ENCODE results near the gene PDIA5. TPM values are rescaled to one million over a fixed set of nuclear protein-coding genes. Genes with fewer than 3 reads are reported as not detected.

Gene PDIA5
- total RNA-seq, 3 donors from 2014 or later (not counting 1 experiment from before 2014, with no cell fraction given) = 0.59 to 3.3 (median 0.63) TPM

- no peak overlapping the region for H3K27ac ChIP-seq (ENCODE audit: low read length)
- no peak overlapping the region for H3K4me3 ChIP-seq (ENCODE audit: low read length)
- ATAC-seq (peak in 2 of 3 donors; percentile 21 to 61), DNase-seq (no peak)
- WGBS (ENCODE audit: insufficient coverage) = 42% methylated on average over 10 of the region's 10 CpGs
- H3K9me3 ChIP-seq (ENCODE audit: control insufficient read depth, insufficient read depth, low read length) = no peaks in the 10 kb centered on the region
- no peak overlapping the region for H3K27ac Mint-ChIP-seq
- H3K4me1 Mint-ChIP-seq = peaks cover 19 to 32% of the 10 kb centered on the region in 2 donors
- TF ChIP-seq CTCF (IDR thresholded peaks at IDR 0.05) = no peak
- peaks cover 2 to 15% of the 10 kb centered on the region in 2 donors for H3K27me3 Mint-ChIP-seq (ENCODE audit: low read depth in 2 of 2)
- H3K36me3 ChIP-seq (ENCODE audit: control insufficient read depth, insufficient read depth, low read length) = no peaks in the 10 kb centered on the region
- no peaks in the 10 kb centered on the region for H3K27me3 ChIP-seq (ENCODE audit: control insufficient read depth, insufficient read depth, low read length)
- H3K36me3 Mint-ChIP-seq = no peaks in the 10 kb centered on the region
- H3K9me3 Mint-ChIP-seq = no peaks in the 10 kb centered on the region
- intact Hi-C loops (cut with micrococcal nuclease) = no loop called here
- no peak overlapping the region for H3K4me3 Mint-ChIP-seq
- peaks cover 28% of the 10 kb centered on the region for H3K4me1 ChIP-seq (ENCODE audit: control insufficient read depth, insufficient read depth, low read length)
These were observed 18.6 kb downstream of the PDIA5 start for GRCh38 chr3:123085293-123085931.

- Mint-ChIP-seq H3K4me1 (peaks cover 19 to 35% of the 10 kb centered on the region in 2 donors), H3K27ac (no peak overlapping the region), H3K4me3 (no peak overlapping the region), H3K9me3 (no peaks in the 10 kb centered on the region), H3K27me3 (ENCODE audit: low read depth in 2 of 2) (peaks cover 2 to 15% of the 10 kb centered on the region in 2 donors), H3K36me3 (no peaks in the 10 kb centered on the region)
- intact Hi-C loops (cut with micrococcal nuclease) = no loop called here
- peaks cover 32% of the 10 kb centered on the region for H3K4me1 ChIP-seq (ENCODE audit: control insufficient read depth, insufficient read depth, low read length)
- H3K27me3 ChIP-seq (ENCODE audit: control insufficient read depth, insufficient read depth, low read length) = no peaks in the 10 kb centered on the region
- ATAC-seq (no peak), DNase-seq (no peak)
- no peaks in the 10 kb centered on the region for H3K36me3 ChIP-seq (ENCODE audit: control insufficient read depth, insufficient read depth, low read length)
- TF ChIP-seq CTCF (IDR thresholded peaks at IDR 0.05) = no peak
- H3K9me3 ChIP-seq (ENCODE audit: control insufficient read depth, insufficient read depth, low read length) = no peaks in the 10 kb centered on the region
- WGBS (ENCODE audit: insufficient coverage) = 91% methylated on average over 4 of the region's 5 CpGs
- no peak overlapping the region for H3K27ac ChIP-seq (ENCODE audit: low read length)
- no peak overlapping the region for H3K4me3 ChIP-seq (ENCODE audit: low read length)
These were observed 19.3 kb downstream of the PDIA5 start for GRCh38 chr3:123085932-123086627.

- WGBS (ENCODE audit: insufficient coverage) = 94% methylated on average over 1 of the region's 2 CpGs
- no peak overlapping the region for H3K4me3 ChIP-seq (ENCODE audit: low read length)
- no peaks in the 10 kb centered on the region for H3K27me3 ChIP-seq (ENCODE audit: control insufficient read depth, insufficient read depth, low read length)
- no peaks in the 10 kb centered on the region for H3K36me3 ChIP-seq (ENCODE audit: control insufficient read depth, insufficient read depth, low read length)
- ATAC-seq = no peak
- H3K36me3 Mint-ChIP-seq = no peaks in the 10 kb centered on the region
- H3K4me3 Mint-ChIP-seq = no peak overlapping the region
- no peak for TF ChIP-seq CTCF (IDR thresholded peaks at IDR 0.05)
- no peak overlapping the region for H3K27ac Mint-ChIP-seq
- DNase-seq = no peak
- no peaks in the 10 kb centered on the region for H3K9me3 ChIP-seq (ENCODE audit: control insufficient read depth, insufficient read depth, low read length)
- peaks cover 4 to 24% of the 10 kb centered on the region in 2 donors for H3K4me1 Mint-ChIP-seq
- H3K9me3 Mint-ChIP-seq = no peaks in the 10 kb centered on the region
- peaks cover 28% of the 10 kb centered on the region for H3K4me1 ChIP-seq (ENCODE audit: control insufficient read depth, insufficient read depth, low read length)
- H3K27me3 Mint-ChIP-seq (ENCODE audit: low read depth in 2 of 2) = peaks cover 2 to 15% of the 10 kb centered on the region in 2 donors
- intact Hi-C loops (cut with micrococcal nuclease) = no loop called here
- no peak overlapping the region for H3K27ac ChIP-seq (ENCODE audit: low read length)
These were observed 21.6 kb downstream of the PDIA5 start for GRCh38 chr3:123088387-123088786.

Data from natural killer cell (primary cell).